Left colon (tissue), 2 donors: ENCODE data around the gene TLK1. TPM values are rescaled to one million over a fixed set of nuclear protein-coding genes. Genes with fewer than 3 reads are reported as not detected.
A peak's percentile ranks its signal among the peaks of the same experiment; 100 is the strongest.

ENCODE experiments used
- ATAC-seq: fragments of 200-7000 bp; cut with Tn5 transposase; one replicate; pipeline ENCODE4 v1.9.1; 2020; ENCODE audit warnings: mild to moderate bottlenecking, moderate library complexity
- DNase-seq, 2 donors: peaks; one replicate each; pipeline ENCODE4 v3.0.0-alpha.2; 2020
- intact Hi-C, 2 donors: fragments of 100-400 bp; cut with DNase I in 1 of 2; cut with micrococcal nuclease in 1 of 2; formaldehyde crosslinking; loops; one replicate each; pipeline versions ENCODE4 v1.11.2 to v1.14.0; 2022; cut with DNase I, micrococcal nuclease
- total RNA-seq, 2 donors: library from RNA; stranded (reverse); fragmentation: NEBNext Ultra II Directional; extraction: Animal tissue kit (Norgen Biotek cat#: 25700); gene quantifications; one replicate each; pipeline ENCODE4 v1.2.1, GENCODE V29; 2021
- donor health status: DM: no; HTN: no; CAD: no.
- donor health status: DM: yes; HTN: yes; CAD: no.

Gene TLK1
- total RNA-seq, 2 donors from 2014 or later: 93.9 to 101 TPM

- ATAC-seq: no peak
- intact Hi-C loops: no loop called here
- no peak for DNase-seq
Observed at GRCh38 chr2:171044416-171044815, 116.3 kb downstream of the TLK1 start.

GRCh38 chr2:171042253-171042969 lies 118.3 kb downstream of the TLK1 start:
- DNase-seq (no peak), ATAC-seq (no peak)
- intact Hi-C loops: no loop called here

GRCh38 chr2:171036532-171036931 lies 124.2 kb downstream of the TLK1 start:
- ATAC-seq (peak; percentile 61), DNase-seq (no peak)
- intact Hi-C loops: no loop called here

- ATAC-seq (peak; percentile 34), DNase-seq (no peak)
- intact Hi-C loops: no loop called here
Observed at GRCh38 chr2:171034315-171034714, 126.4 kb downstream of the TLK1 start.

- no peak for DNase-seq
- no peak for ATAC-seq
- intact Hi-C loops: no loop called here
Observed at GRCh38 chr2:171025214-171025613, 135.5 kb downstream of the TLK1 start.

GRCh38 chr2:171018522-171018921 lies 142.2 kb downstream of the TLK1 start:
- no peak for ATAC-seq
- DNase-seq: no peak
- intact Hi-C loops: no loop called here

GRCh38 chr2:171016125-171016524 lies 144.6 kb downstream of the TLK1 start:
- DNase-seq (no peak), ATAC-seq (no peak)
- intact Hi-C loops: no loop called here

GRCh38 chr2:171013851-171014250 lies 146.8 kb downstream of the TLK1 start:
- intact Hi-C loops: no loop called here

GRCh38 chr2:171009386-171009785 lies 151.3 kb downstream of the TLK1 start:
- intact Hi-C loops: no loop called here
- no peak for ATAC-seq

More at GRCh38 chr2:171013851-171014250, 146.8 kb downstream of the TLK1 start:
- DNase-seq (no peak), ATAC-seq (no peak)

GRCh38 chr2:171008550-171009205 lies 152.0 kb downstream of the TLK1 start:
- no peak for DNase-seq
- no peak for ATAC-seq
- intact Hi-C loops: no loop called here

More at GRCh38 chr2:171009386-171009785, 151.3 kb downstream of the TLK1 start:
- no peak for DNase-seq

GRCh38 chr2:171004833-171005232 lies 155.9 kb downstream of the TLK1 start:
- no peak for ATAC-seq
- DNase-seq: no peak

GRCh38 chr2:171004363-171004762 lies 156.3 kb downstream of the TLK1 start:
- ATAC-seq: no peak
- intact Hi-C loops: no loop called here
- DNase-seq: no peak

More at GRCh38 chr2:171004833-171005232, 155.9 kb downstream of the TLK1 start:
- intact Hi-C loops: no loop called here

- intact Hi-C loops: no loop called here
- DNase-seq (no peak), ATAC-seq (no peak)
Observed at GRCh38 chr2:170999654-171000053, 161.0 kb downstream of the TLK1 start.

GRCh38 chr2:170997893-170998597 lies 162.6 kb downstream of the TLK1 start:
- no peak for ATAC-seq
- DNase-seq: no peak
- intact Hi-C loops: no loop called here

GRCh38 chr2:170996316-170996715 lies 164.4 kb downstream of the TLK1 start:
- intact Hi-C loops: no loop called here
- no peak for DNase-seq
- no peak for ATAC-seq

- DNase-seq (no peak), ATAC-seq (no peak)
- intact Hi-C loops: no loop called here
Observed at GRCh38 chr2:170991398-170992182, 169.1 kb downstream of the TLK1 start.

- intact Hi-C loops: no loop called here
- DNase-seq (no peak), ATAC-seq (no peak)
Observed at GRCh38 chr2:170986566-170987258, 174.0 kb downstream of the TLK1 start.

- ATAC-seq (no peak), DNase-seq (no peak)
- intact Hi-C loops: no loop called here
Observed at GRCh38 chr2:170985407-170985806, 175.3 kb downstream of the TLK1 start.

- intact Hi-C loops: no loop called here
- peak; percentile 13 for ATAC-seq
- DNase-seq: no peak
Observed at GRCh38 chr2:170984079-170984478, 176.6 kb downstream of the TLK1 start.
